HepG2 (cell line): ENCODE data around the gene THUMPD2. TPM values are rescaled to one million over a fixed set of nuclear protein-coding genes. Genes with fewer than 3 reads are reported as not detected.

Experiments
- ATAC-seq: fragments of 200-7000 bp; cut with Tn5 transposase; 3 replicates; pipeline ENCODE4 v1.9.1; 2020; ENCODE audit warnings: mild to moderate bottlenecking, moderate library complexity
- BruUV-seq: library from RNA; stranded (reverse); fragments of 400-500 nt; replicated peaks from 2 replicates; lab custom pipeline; 2021; lab: Mats Ljungman, UMichigan
- CTCF ChIA-PET: fragments of 300-600 bp; formaldehyde crosslinking; extraction: SDS; loops from one replicate; lab custom pipeline; 2021; ENCODE audit warnings: low total read pairs, inconsistent platforms, low intra/inter-chr PET ratio; lab: Yijun Ruan, JAX
- POLR2A ChIA-PET: fragments of 350-600 bp; sonication (Branson Sonifier 250); formaldehyde crosslinking; loops from one replicate; lab custom pipeline; 2020; ENCODE audit warnings: antibody characterized with exemption, inconsistent platforms; lab: Yijun Ruan, JAX
- DNase-seq: peaks from one replicate; pipeline ENCODE4 v3.0.0-alpha.2; 2015; ENCODE audit warnings: low spot score
- FAIRE-seq: peaks from 3 replicates; lab custom pipeline; 2011; peaks lifted over from hg19 to GRCh38; lab: Jason Lieb, UNC
- H2AFZ ChIP-seq: one replicate; pipeline ENCODE4 v1.6.1; 2011; ENCODE audit warnings: low read length, inconsistent platforms
- H3K27ac ChIP-seq: fragments of 300-600 bp; 3 replicates; pipeline ENCODE4 v1.8.0; 2011; ENCODE audit warnings: mixed run types, mild to moderate bottlenecking, mixed read lengths, low read length, inconsistent platforms; ENCODE audit not compliant: insufficient read depth; ENCODE audit errors: extremely low read length
- H3K27me3 ChIP-seq, 2 experiments: fragments of 200-600 bp in 1 of 2; 2 replicates in 1 of 2; 3 replicates in 1 of 2; pipeline versions ENCODE4 v1.6.0 to v1.8.0; 2011; ENCODE audit warnings: low read length in 2 of 2, mild to moderate bottlenecking in 2 of 2, moderate library complexity in 2 of 2, inconsistent platforms in 1 of 2; ENCODE audit not compliant: insufficient read depth in 2 of 2, control insufficient read depth in 1 of 2
- H3K36me3 ChIP-seq, 2 experiments: fragments of 200-600 bp in 1 of 2; replicated peaks in 1 of 2; 2 replicates in 1 of 2; 3 replicates in 1 of 2; pipeline versions ENCODE4 v1.5.1 to v1.8.0; 2011; ENCODE audit warnings: low read length in 2 of 2, inconsistent platforms in 1 of 2; ENCODE audit not compliant: insufficient read depth in 2 of 2, control insufficient read depth in 1 of 2
- H3K4me1 ChIP-seq: 2 replicates; pipeline ENCODE4 v1.5.1; 2012; ENCODE audit warnings: low read length, inconsistent platforms; ENCODE audit not compliant: insufficient read depth
- H3K4me2 ChIP-seq: 2 replicates; pipeline ENCODE4 v1.6.0; 2011; ENCODE audit warnings: low read depth, low read length, inconsistent platforms
- H3K4me3 ChIP-seq, 3 experiments: fragments of 200-600 bp in 1 of 3; sonication (generic), shearing (Covaris generic) in 1 of 3; replicated peaks in 1 of 3; 2 replicates each; pipeline ENCODE4 v1.5.1; 2011 to 2016; ENCODE audit warnings: low read length in 3 of 3, inconsistent platforms in 2 of 3, low read depth in 2 of 3, mild to moderate bottlenecking in 2 of 3, control low read depth in 1 of 3, mixed read lengths in 1 of 3; ENCODE audit not compliant: insufficient read depth in 1 of 3
- H3K79me2 ChIP-seq: one replicate; pipeline ENCODE4 v1.6.1; 2011; ENCODE audit warnings: low read length, inconsistent platforms; ENCODE audit not compliant: insufficient read depth
- H3K9ac ChIP-seq: 2 replicates; pipeline ENCODE4 v1.6.0; 2011; ENCODE audit warnings: mild to moderate bottlenecking, low read depth, low read length, inconsistent platforms; ENCODE audit not compliant: insufficient read depth
- H3K9me3 ChIP-seq: 2 replicates; pipeline ENCODE4 v1.5.1; 2012; ENCODE audit warnings: mild to moderate bottlenecking, low read length
- H4K20me1 ChIP-seq: 2 replicates; pipeline ENCODE4 v1.6.0; 2011; ENCODE audit warnings: inconsistent platforms, mild to moderate bottlenecking, low read length, moderate library complexity; ENCODE audit not compliant: insufficient read depth
- ATAD3A ChIP-seq: sonication (generic); formaldehyde crosslinking; IDR thresholded peaks from 2 replicates; pipeline ENCODE4 v1.4.0; 2020; ENCODE audit warnings: missing genetic modification reagents
- ATF7-NPFF ChIP-seq: sonication (generic); formaldehyde crosslinking; IDR thresholded peaks from 2 replicates; pipeline ENCODE4 v1.8.1; 2023; ENCODE audit warnings: mild to moderate bottlenecking, low read depth, missing genetic modification reagents, moderate library complexity
- ELF4 ChIP-seq: sonication (generic); formaldehyde crosslinking; IDR thresholded peaks from 2 replicates; pipeline ENCODE4 v1.5.0; 2020; ENCODE audit warnings: missing genetic modification reagents, mild to moderate bottlenecking, moderate library complexity, borderline replicate concordance
- NCOA1 ChIP-seq: sonication (generic); formaldehyde crosslinking; IDR thresholded peaks from 2 replicates; pipeline ENCODE4 v1.9.0; 2021; ENCODE audit warnings: missing genetic modification reagents
- NCOA2 ChIP-seq: sonication (generic); formaldehyde crosslinking; IDR thresholded peaks from 2 replicates; pipeline ENCODE4 v1.8.0; 2022; ENCODE audit warnings: inconsistent platforms
- NR2F6 ChIP-seq, 2 experiments: IDR thresholded peaks; 2 replicates each; pipeline ENCODE4 v1.6.1; 2016; ENCODE audit warnings: antibody characterized with exemption in 1 of 2, mild to moderate bottlenecking in 1 of 2
- RXRA ChIP-seq: sonication (generic); formaldehyde crosslinking; IDR thresholded peaks from 2 replicates; pipeline ENCODE4 v1.5.1; 2020; ENCODE audit warnings: missing genetic modification reagents
- TMF1 ChIP-seq: sonication (generic); formaldehyde crosslinking; IDR thresholded peaks from 2 replicates; pipeline ENCODE4 v1.8.1; 2022; ENCODE audit warnings: low read depth, missing genetic modification reagents
- XBP1 ChIP-seq: sonication (generic); formaldehyde crosslinking; IDR thresholded peaks from 2 replicates; pipeline ENCODE4 v1.5.0; 2020; ENCODE audit warnings: missing genetic modification reagents
- ZMYM2 ChIP-seq: sonication (generic); formaldehyde crosslinking; IDR thresholded peaks from 2 replicates; pipeline ENCODE4 v1.8.0; 2022; ENCODE audit warnings: mild to moderate bottlenecking, missing genetic modification reagents
- ZNF251 ChIP-seq: sonication (generic); formaldehyde crosslinking; IDR thresholded peaks from 2 replicates; pipeline ENCODE4 v1.9.0; 2021; ENCODE audit warnings: mild to moderate bottlenecking, missing genetic modification reagents
- ZNF777 ChIP-seq: sonication (generic); formaldehyde crosslinking; IDR thresholded peaks from 2 replicates; pipeline ENCODE4 v1.4.0; 2020; ENCODE audit warnings: missing genetic modification reagents
- ZNF879 ChIP-seq: sonication (generic); formaldehyde crosslinking; IDR thresholded peaks from 2 replicates; pipeline ENCODE4 v1.8.1; 2023; ENCODE audit warnings: missing genetic modification reagents
- WGBS: methylation state at CpG from one replicate; pipeline ENCODE4 v1.1.6; 2017; ENCODE audit warnings: low lambda C conversion rate; 5-methylcytosine and 5-hydroxymethylcytosine counted together
- in situ Hi-C: cut with HindIII; loops from 2 replicates; pipeline ENCODE4 v1.10.0; 2017; ENCODE audit warnings: low pct_unique_long_range_greater_than_20kb; ENCODE audit not compliant: extremely low pct_ligation_motif_present
- intact Hi-C: fragments of 100-400 bp; cut with micrococcal nuclease; formaldehyde crosslinking; loops from one replicate; pipeline ENCODE4 v1.10.0; 2022; ENCODE audit not compliant: unreplicated experiment
- polyA plus RNA-seq, 8 experiments: library from polyadenylated mRNA; depleted of rRNA in 3 of 8; stranded (reverse) in 7 of 8; unstranded in 1 of 8; fragments of >200 nt; fragmentation: Illumina TruSeq in 4 of 8; extraction: Trizol in 4 of 8; gene quantifications; 2 replicates each; pipeline versions ENCODE4 v1.2.1 to v1.2.3, GENCODE V29; 2011 to 2016; ENCODE audit warnings: low read depth in 4 of 8, missing spikeins in 1 of 8, mixed read lengths in 1 of 8; ENCODE audit not compliant: insufficient read depth in 1 of 8
- total RNA-seq, 5 experiments: library from RNA; depleted of rRNA; stranded (reverse); fragments of >200 nt; fragmentation: Illumina TruSeq; extraction: Trizol; gene quantifications; 2 replicates each; pipeline ENCODE4 v1.2.3, GENCODE V29; 2016; ENCODE audit warnings: low read depth in 1 of 5
- TF ChIP-seq, protein P1 (sequence below): sonication (generic); formaldehyde crosslinking; IDR thresholded peaks from 2 replicates; pipeline ENCODE4 v1.5.0; 2020; ENCODE audit warnings: missing genetic modification reagents
- TF ChIP-seq, protein P2 (sequence below): sonication (generic); formaldehyde crosslinking; IDR thresholded peaks from 2 replicates; pipeline ENCODE4 v1.4.0; 2020; ENCODE audit warnings: missing genetic modification reagents

Gene THUMPD2
- total and polyA plus RNA-seq, 2 of the 13 experiments (the other 11 are each of a cell fraction or from before 2014, with no cell fraction given), result 11.8 to 15.6 TPM

DNA sequence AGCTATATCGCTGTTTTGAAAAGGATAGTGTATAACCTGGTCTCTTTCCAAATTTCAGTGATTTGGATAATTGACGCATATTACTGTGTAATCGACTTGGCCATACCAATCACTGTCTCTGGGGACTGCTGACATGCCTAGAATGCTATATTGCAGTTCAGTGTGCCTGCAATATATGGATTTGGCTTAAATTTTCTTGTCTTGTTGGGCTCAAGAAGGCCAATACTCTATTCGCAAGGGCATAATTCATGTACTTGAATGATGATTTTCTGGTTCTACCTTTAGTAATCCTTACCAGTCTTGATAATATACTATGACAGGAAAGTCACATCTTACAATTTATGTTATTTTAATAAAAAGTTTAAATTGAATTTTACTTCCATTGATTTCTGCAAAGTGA lies 21.7 kb upstream of the THUMPD2 start:
- Histone ChIP-seq H3K9me3 (no peaks in the 10 kb centered on the region), H2AFZ (no peak overlapping the region), H3K27ac (no peak overlapping the region), H3K4me1 (no peaks in the 10 kb centered on the region), H3K4me3 (no peak overlapping the region), H3K79me2 (no peaks in the 10 kb centered on the region), H3K4me2 (no peak overlapping the region), H3K9ac (no peak overlapping the region), H3K36me3 (no peaks in the 10 kb centered on the region), H4K20me1 (no peaks in the 10 kb centered on the region), H3K27me3 (peaks cover 0 to 13% of the 10 kb centered on the region in 2 experiments; a peak in 2 of 5 replicates)
- TF ChIP-seq ATAD3A, result no peak
- TF ChIP-seq XBP1 (CRISPR knock-in tag), result no peak
- TF ChIP-seq, protein P1, sequence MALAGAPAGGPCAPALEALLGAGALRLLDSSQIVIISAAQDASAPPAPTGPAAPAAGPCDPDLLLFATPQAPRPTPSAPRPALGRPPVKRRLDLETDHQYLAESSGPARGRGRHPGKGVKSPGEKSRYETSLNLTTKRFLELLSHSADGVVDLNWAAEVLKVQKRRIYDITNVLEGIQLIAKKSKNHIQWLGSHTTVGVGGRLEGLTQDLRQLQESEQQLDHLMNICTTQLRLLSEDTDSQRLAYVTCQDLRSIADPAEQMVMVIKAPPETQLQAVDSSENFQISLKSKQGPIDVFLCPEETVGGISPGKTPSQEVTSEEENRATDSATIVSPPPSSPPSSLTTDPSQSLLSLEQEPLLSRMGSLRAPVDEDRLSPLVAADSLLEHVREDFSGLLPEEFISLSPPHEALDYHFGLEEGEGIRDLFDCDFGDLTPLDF (CRISPR knock-in tag), result no peak
- TF ChIP-seq ZNF879, result no peak
- TF ChIP-seq ELF4 (CRISPR knock-in tag), result no peak
- no peak for TF ChIP-seq NCOA2 (CRISPR knock-in tag)
- CTCF ChIA-PET, result no interaction called here
- in situ Hi-C loops, result no loop called here
- FAIRE-seq, result no peak
- POLR2A ChIA-PET, result no interaction called here
- intact Hi-C loops, result no loop called here
- DNase-seq, result no peak
- no peak for ATAC-seq
- WGBS, result 30% methylated on average over 4 of the region's 4 CpGs
- BruUV-seq, result no TSS peak

DNA sequence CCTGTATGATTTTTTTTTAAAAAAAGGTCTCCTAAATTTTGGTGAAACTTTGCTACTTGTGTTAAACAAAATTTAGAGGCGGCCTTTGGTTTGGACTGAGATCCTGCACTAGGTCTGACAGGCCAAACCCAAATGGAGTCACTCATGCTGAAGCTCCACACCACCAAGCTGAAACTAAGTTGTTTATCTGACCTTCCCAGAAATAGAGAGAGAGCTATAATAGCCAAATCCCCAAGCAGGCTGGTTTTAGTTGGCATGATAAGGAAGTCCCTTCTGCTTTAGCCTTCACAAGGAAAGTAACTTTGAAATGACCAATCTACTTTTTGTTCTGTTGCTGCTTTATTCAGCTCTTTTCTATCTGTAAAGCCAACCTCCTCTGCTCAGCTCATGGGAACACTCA lies 17.1 kb upstream of the THUMPD2 start:
- BruUV-seq, result no TSS peak
- ATAC-seq, result no peak
- H3K79me2 ChIP-seq, result no peaks in the 10 kb centered on the region
- H2AFZ ChIP-seq, result no peak overlapping the region
- in situ Hi-C loops (no loop called here), intact Hi-C loops (no loop called here)
- no peak overlapping the region for H3K9ac ChIP-seq
- FAIRE-seq, result no peak
- H3K4me2 ChIP-seq, result no peak overlapping the region
- CTCF ChIA-PET, result no interaction called here
- H3K4me1 ChIP-seq, result no peaks in the 10 kb centered on the region
- POLR2A ChIA-PET, result no interaction called here
- no peaks in the 10 kb centered on the region for H4K20me1 ChIP-seq
- H3K36me3 ChIP-seq, result no peaks in the 10 kb centered on the region
- no peak for DNase-seq
- no peak overlapping the region for H3K27ac ChIP-seq
- WGBS, result 3% methylated on average over 1 of the region's 1 CpG
- H3K9me3 ChIP-seq, result peaks cover 3% of the 10 kb centered on the region; the same call in 1 of the 2 replicates
- H3K27me3 ChIP-seq, result peaks cover 0 to 6% of the 10 kb centered on the region in 2 experiments; a peak in 2 of 5 replicates
- H3K4me3 ChIP-seq, result no peak overlapping the region
- TF ChIP-seq NR2F6 (IDR thresholded peaks at IDR 0.05), result no peak
- TF ChIP-seq NR2F6 (CRISPR knock-in tag; IDR thresholded peaks at IDR 0.05), result no peak
- no peak for TF ChIP-seq ZNF251 (CRISPR knock-in tag)
- TF ChIP-seq ATF7-NPFF, result no peak
- TF ChIP-seq ZNF777, result no peak
- TF ChIP-seq TMF1 (CRISPR knock-in tag), result no peak
- no peak for TF ChIP-seq ZMYM2 (CRISPR knock-in tag)
- TF ChIP-seq NCOA1 (CRISPR knock-in tag), result no peak
- no peak for TF ChIP-seq RXRA (CRISPR knock-in tag)
- TF ChIP-seq, protein P2, sequence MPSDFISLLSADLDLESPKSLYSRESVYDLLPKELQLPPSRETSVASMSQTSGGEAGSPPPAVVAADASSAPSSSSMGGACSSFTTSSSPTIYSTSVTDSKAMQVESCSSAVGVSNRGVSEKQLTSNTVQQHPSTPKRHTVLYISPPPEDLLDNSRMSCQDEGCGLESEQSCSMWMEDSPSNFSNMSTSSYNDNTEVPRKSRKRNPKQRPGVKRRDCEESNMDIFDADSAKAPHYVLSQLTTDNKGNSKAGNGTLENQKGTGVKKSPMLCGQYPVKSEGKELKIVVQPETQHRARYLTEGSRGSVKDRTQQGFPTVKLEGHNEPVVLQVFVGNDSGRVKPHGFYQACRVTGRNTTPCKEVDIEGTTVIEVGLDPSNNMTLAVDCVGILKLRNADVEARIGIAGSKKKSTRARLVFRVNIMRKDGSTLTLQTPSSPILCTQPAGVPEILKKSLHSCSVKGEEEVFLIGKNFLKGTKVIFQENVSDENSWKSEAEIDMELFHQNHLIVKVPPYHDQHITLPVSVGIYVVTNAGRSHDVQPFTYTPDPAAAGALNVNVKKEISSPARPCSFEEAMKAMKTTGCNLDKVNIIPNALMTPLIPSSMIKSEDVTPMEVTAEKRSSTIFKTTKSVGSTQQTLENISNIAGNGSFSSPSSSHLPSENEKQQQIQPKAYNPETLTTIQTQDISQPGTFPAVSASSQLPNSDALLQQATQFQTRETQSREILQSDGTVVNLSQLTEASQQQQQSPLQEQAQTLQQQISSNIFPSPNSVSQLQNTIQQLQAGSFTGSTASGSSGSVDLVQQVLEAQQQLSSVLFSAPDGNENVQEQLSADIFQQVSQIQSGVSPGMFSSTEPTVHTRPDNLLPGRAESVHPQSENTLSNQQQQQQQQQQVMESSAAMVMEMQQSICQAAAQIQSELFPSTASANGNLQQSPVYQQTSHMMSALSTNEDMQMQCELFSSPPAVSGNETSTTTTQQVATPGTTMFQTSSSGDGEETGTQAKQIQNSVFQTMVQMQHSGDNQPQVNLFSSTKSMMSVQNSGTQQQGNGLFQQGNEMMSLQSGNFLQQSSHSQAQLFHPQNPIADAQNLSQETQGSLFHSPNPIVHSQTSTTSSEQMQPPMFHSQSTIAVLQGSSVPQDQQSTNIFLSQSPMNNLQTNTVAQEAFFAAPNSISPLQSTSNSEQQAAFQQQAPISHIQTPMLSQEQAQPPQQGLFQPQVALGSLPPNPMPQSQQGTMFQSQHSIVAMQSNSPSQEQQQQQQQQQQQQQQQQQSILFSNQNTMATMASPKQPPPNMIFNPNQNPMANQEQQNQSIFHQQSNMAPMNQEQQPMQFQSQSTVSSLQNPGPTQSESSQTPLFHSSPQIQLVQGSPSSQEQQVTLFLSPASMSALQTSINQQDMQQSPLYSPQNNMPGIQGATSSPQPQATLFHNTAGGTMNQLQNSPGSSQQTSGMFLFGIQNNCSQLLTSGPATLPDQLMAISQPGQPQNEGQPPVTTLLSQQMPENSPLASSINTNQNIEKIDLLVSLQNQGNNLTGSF (CRISPR knock-in tag), result no peak
